DOHH2 (cell line): ENCODE results near the gene DENND1B.

ENCODE experiments used
- H3F3A ChIP-seq: fragments of 200-600 bp; sonication (generic), shearing (Covaris generic); 2 replicates; pipeline ENCODE4 v1.6.0; 2016; ENCODE audit warnings: antibody characterized with exemption, mild to moderate bottlenecking; ENCODE audit not compliant: control insufficient read depth, insufficient read depth
- H3K27ac ChIP-seq: fragments of 200-600 bp; sonication (generic); 2 replicates; pipeline ENCODE4 v1.5.1; 2014; ENCODE audit warnings: low read depth, mild to moderate bottlenecking, low read length, moderate library complexity
- H3K27me3 ChIP-seq: fragments of 200-600 bp; sonication (generic); 2 replicates; pipeline ENCODE4 v1.6.1; 2014; ENCODE audit warnings: mild to moderate bottlenecking, low read length, mixed read lengths; ENCODE audit not compliant: control insufficient read depth
- H3K36me3 ChIP-seq: fragments of 200-600 bp; sonication (generic); 2 replicates; pipeline ENCODE4 v1.6.1; 2014; ENCODE audit warnings: mild to moderate bottlenecking, low read length, moderate library complexity, mixed read lengths; ENCODE audit not compliant: control insufficient read depth
- H3K4me1 ChIP-seq: fragments of 200-600 bp; sonication (generic); 2 replicates; pipeline ENCODE4 v1.6.1; 2014; ENCODE audit warnings: mild to moderate bottlenecking, low read length, mixed read lengths; ENCODE audit not compliant: control insufficient read depth
- H3K4me2 ChIP-seq: fragments of 200-600 bp; sonication (generic); 2 replicates; pipeline ENCODE4 v1.6.0; 2014; ENCODE audit warnings: mild to moderate bottlenecking, low read length, moderate library complexity
- H3K4me3 ChIP-seq: fragments of 200-600 bp; sonication (generic); 2 replicates; pipeline ENCODE4 v1.5.1; 2014; ENCODE audit warnings: mild to moderate bottlenecking, low read length, mixed read lengths
- H3K79me2 ChIP-seq: fragments of 200-600 bp; sonication (generic); 2 replicates; pipeline ENCODE4 v1.6.1; 2014; ENCODE audit warnings: mild to moderate bottlenecking, low read length, mixed read lengths; ENCODE audit not compliant: control insufficient read depth
- H3K9me2 ChIP-seq: fragments of 200-600 bp; sonication (generic); replicated peaks from 2 replicates; pipeline ENCODE4 v1.6.1; 2014; ENCODE audit warnings: mild to moderate bottlenecking, low read length, mixed read lengths; ENCODE audit not compliant: control insufficient read depth
- H3K9me3 ChIP-seq: fragments of 200-600 bp; sonication (generic); 2 replicates; pipeline ENCODE4 v1.6.1; 2014; ENCODE audit warnings: antibody characterized with exemption, low read length, mixed read lengths; ENCODE audit not compliant: control insufficient read depth, insufficient read depth
- H4K20me1 ChIP-seq: fragments of 200-600 bp; sonication (generic); 2 replicates; pipeline ENCODE4 v1.6.0; 2014; ENCODE audit warnings: low read depth, mild to moderate bottlenecking, antibody characterized with exemption, low read length, moderate library complexity; ENCODE audit not compliant: control insufficient read depth, insufficient read depth
- EZH2phosphoT487 ChIP-seq: fragments of 200-600 bp; sonication (generic); IDR thresholded peaks from 2 replicates; pipeline ENCODE4 v1.6.1; 2017; ENCODE audit warnings: borderline replicate concordance, mild to moderate bottlenecking, antibody characterized with exemption, low read length, moderate library complexity, mixed read lengths
- TF ChIP-seq, protein P1 (sequence below): fragments of 200-600 bp; sonication (generic); IDR thresholded peaks from one replicate; pipeline ENCODE4 v1.5.1; 2014; ENCODE audit warnings: antibody characterized with exemption, mild to moderate bottlenecking, low read depth, low read length; ENCODE audit not compliant: poor library complexity, severe bottlenecking

DENND1B gene

GRCh38 chr1:197811769-197812168 is 36.5 kb upstream of the DENND1B start:
- Histone ChIP-seq H3K4me1 (no peaks in the 10 kb centered on the region), H3K36me3 (no peaks in the 10 kb centered on the region), H3K4me2 (no peak overlapping the region)

GRCh38 chr1:197810812-197811211 is 35.5 kb upstream of the DENND1B start:
- Histone ChIP-seq H3K27ac (no peak overlapping the region), H4K20me1 (no peaks in the 10 kb centered on the region), H3K4me3 (no peak overlapping the region), H3K79me2 (no peaks in the 10 kb centered on the region), H3F3A (no peaks in the 10 kb centered on the region), H3K36me3 (no peaks in the 10 kb centered on the region), H3K9me3 (no peaks in the 10 kb centered on the region), H3K4me2 (no peak overlapping the region), H3K4me1 (no peaks in the 10 kb centered on the region), H3K9me2 (no peaks in the 10 kb centered on the region), H3K27me3 (no peaks in the 10 kb centered on the region)
- TF ChIP-seq, protein P1, sequence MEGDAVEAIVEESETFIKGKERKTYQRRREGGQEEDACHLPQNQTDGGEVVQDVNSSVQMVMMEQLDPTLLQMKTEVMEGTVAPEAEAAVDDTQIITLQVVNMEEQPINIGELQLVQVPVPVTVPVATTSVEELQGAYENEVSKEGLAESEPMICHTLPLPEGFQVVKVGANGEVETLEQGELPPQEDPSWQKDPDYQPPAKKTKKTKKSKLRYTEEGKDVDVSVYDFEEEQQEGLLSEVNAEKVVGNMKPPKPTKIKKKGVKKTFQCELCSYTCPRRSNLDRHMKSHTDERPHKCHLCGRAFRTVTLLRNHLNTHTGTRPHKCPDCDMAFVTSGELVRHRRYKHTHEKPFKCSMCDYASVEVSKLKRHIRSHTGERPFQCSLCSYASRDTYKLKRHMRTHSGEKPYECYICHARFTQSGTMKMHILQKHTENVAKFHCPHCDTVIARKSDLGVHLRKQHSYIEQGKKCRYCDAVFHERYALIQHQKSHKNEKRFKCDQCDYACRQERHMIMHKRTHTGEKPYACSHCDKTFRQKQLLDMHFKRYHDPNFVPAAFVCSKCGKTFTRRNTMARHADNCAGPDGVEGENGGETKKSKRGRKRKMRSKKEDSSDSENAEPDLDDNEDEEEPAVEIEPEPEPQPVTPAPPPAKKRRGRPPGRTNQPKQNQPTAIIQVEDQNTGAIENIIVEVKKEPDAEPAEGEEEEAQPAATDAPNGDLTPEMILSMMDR, result no peak
- TF ChIP-seq EZH2phosphoT487, result no peak

More at GRCh38 chr1:197811769-197812168, 36.5 kb upstream of the DENND1B start:
- no peak overlapping the region for H3K27ac ChIP-seq
- no peak overlapping the region for H3K4me3 ChIP-seq
- no peaks in the 10 kb centered on the region for H3K9me3 ChIP-seq
- no peak for TF ChIP-seq EZH2phosphoT487
- TF ChIP-seq, protein P1, result no peak
- no peaks in the 10 kb centered on the region for H3K79me2 ChIP-seq
- H3F3A ChIP-seq, result no peaks in the 10 kb centered on the region
- no peaks in the 10 kb centered on the region for H4K20me1 ChIP-seq
- H3K9me2 ChIP-seq, result no peaks in the 10 kb centered on the region
- no peaks in the 10 kb centered on the region for H3K27me3 ChIP-seq

- TF ChIP-seq, protein P1, result no peak
- TF ChIP-seq EZH2phosphoT487, result no peak
- Histone ChIP-seq H3K4me1 (no peaks in the 10 kb centered on the region), H3F3A (no peaks in the 10 kb centered on the region), H3K79me2 (no peaks in the 10 kb centered on the region), H3K36me3 (no peaks in the 10 kb centered on the region), H4K20me1 (no peaks in the 10 kb centered on the region), H3K4me2 (no peak overlapping the region), H3K27ac (no peak overlapping the region), H3K9me3 (no peaks in the 10 kb centered on the region), H3K27me3 (no peaks in the 10 kb centered on the region), H3K9me2 (no peaks in the 10 kb centered on the region), H3K4me3 (no peak overlapping the region)
These were observed 33.6 kb upstream of the DENND1B start for GRCh38 chr1:197808880-197809279.
